Mesodermal cell (in vitro differentiated cells): ENCODE results near the gene JMJD1C.
"Not testable (repeated sequence)": the region's sequence is repeated elsewhere in the genome, so short reads cannot be mapped to it uniquely, and the experiment has no call there.

Source experiments
- H3K27ac ChIP-seq: 2 replicates; pipeline ENCODE4 v1.7.0; 2013; ENCODE audit warnings: mild to moderate bottlenecking, low read depth, low read length, moderate library complexity; ENCODE audit not compliant: severe bottlenecking
- H3K36me3 ChIP-seq: 2 replicates; pipeline ENCODE4 v1.7.1; 2013; ENCODE audit warnings: mild to moderate bottlenecking, low read length, moderate library complexity; ENCODE audit not compliant: control insufficient read depth, insufficient read depth
- H3K4me1 ChIP-seq: one replicate; pipeline ENCODE4 v1.7.1; 2013; ENCODE audit warnings: mild to moderate bottlenecking, low read length; ENCODE audit not compliant: insufficient read depth, control insufficient read depth, poor library complexity, severe bottlenecking
- H3K4me3 ChIP-seq: 2 replicates; pipeline ENCODE4 v1.7.0; 2013; ENCODE audit warnings: low read length, control low read depth, mild to moderate bottlenecking; ENCODE audit not compliant: insufficient read depth, poor library complexity, severe bottlenecking; ENCODE audit errors: extremely low read depth
- H3K9me3 ChIP-seq: 2 replicates; pipeline ENCODE4 v1.7.1; 2013; ENCODE audit warnings: mild to moderate bottlenecking, low read length, moderate library complexity; ENCODE audit not compliant: control insufficient read depth
- WGBS, 2 experiments: methylation state at CpG; one replicate each; pipeline ENCODE4 v1.1.5; 2013; ENCODE audit warnings: missing lambda C conversion rate in 2 of 2; ENCODE audit not compliant: insufficient coverage in 2 of 2; 5-methylcytosine and 5-hydroxymethylcytosine counted together

The JMJD1C gene

GRCh38 chr10:63382066-63382465 is 83.7 kb downstream of the JMJD1C start:
- Histone ChIP-seq H3K36me3 (peaks cover 10% of the 10 kb centered on the region), H3K4me1 (no peaks in the 10 kb centered on the region), H3K9me3 (no peaks in the 10 kb centered on the region), H3K27ac (no peak overlapping the region), H3K4me3 (no peak overlapping the region)
- WGBS, 2 experiments: no CpG with 5 or more reads among the region's 4 CpGs

DNA sequence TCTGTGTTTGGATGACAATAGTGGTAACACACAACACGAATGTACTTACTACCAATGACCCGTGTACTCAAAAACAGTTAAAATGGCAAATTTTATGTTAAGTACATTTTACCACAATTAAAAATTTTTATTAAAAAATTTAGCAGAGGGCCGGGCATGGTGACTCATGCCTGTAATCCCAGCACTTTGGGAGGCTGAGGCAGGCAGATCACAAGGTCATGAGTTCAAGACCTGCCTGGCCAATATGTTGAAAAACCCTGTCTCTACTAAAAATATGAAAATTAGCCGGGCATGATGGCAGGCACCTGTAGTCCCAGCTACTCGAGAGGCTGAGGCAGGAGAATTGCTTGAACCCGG is 88.5 kb downstream of the JMJD1C start:
- not testable (repeated sequence) for H3K4me3 ChIP-seq, H3K27ac ChIP-seq, H3K9me3 ChIP-seq, H3K4me1 ChIP-seq
- 96 to 98% methylated on average over 4 of the region's 6 CpGs for WGBS, 2 experiments
- H3K36me3 ChIP-seq: peaks cover 16% of the 10 kb centered on the region

DNA sequence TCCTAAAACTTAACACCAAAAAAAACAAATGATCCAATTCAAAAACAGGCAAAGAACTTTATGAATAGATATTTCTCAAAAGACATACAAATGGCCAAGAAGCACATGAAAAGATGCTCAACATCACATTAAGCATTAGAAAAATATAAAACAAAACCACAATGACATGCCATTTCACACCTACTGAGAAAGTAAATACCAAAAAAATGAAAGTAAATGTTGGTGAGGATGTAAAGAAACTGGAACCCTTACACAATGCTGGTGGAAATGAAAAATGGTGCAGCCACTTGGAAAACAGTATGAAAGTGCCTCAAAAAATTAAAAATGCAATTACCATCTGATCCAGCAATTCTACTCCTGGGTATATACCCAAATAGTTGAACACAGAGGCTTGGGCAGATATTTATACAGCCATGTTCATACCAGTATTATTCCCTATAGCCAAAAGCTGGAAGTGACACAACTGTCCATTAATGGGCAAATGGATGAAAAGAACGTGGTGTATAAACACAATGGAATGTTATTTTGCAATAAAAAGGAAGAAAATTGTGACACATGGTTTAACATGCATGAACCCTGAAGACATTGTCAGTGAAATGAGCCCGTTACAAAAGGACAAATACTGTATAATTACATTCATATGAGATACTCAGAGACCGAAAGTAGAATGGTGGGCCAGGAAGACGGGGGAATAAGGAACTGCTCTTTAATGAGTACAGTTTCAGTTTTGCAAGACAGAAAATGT is 89.0 kb downstream of the JMJD1C start:
- no peak overlapping the region for H3K4me3 ChIP-seq
- H3K9me3 ChIP-seq: no peaks in the 10 kb centered on the region
- WGBS, 2 experiments: 91 to 100% methylated on average over 1 to 4 of the region's 4 CpGs
- no peak overlapping the region for H3K27ac ChIP-seq
- no peaks in the 10 kb centered on the region for H3K4me1 ChIP-seq
- H3K36me3 ChIP-seq: peaks cover 16% of the 10 kb centered on the region

DNA sequence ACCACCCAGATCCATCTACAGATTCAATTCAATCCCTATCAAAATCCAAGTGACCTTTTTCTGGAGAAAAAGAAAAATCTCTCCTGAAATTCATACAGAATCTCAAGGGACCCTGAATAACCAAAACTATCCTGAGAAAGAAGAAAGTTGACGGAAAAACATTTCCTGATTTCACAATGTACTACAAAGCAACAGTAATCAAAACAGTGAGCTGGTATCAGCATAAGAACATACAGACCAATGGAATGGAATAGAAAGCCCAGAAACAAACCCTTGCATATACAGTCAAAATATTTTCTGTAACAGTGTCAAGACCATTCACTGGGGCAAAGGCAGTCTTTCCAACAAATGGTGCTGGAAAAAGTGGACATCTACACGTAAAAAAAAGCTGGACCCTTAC is 89.9 kb downstream of the JMJD1C start:
- 100% methylated on average over 1 of the region's 2 CpGs; no CpG with 5 or more reads in 1 of the 2 experiments for WGBS, 2 experiments
- Histone ChIP-seq H3K9me3 (no peaks in the 10 kb centered on the region), H3K27ac (no peak overlapping the region), H3K36me3 (peaks cover 16% of the 10 kb centered on the region), H3K4me3 (no peak overlapping the region), H3K4me1 (no peaks in the 10 kb centered on the region)

DNA sequence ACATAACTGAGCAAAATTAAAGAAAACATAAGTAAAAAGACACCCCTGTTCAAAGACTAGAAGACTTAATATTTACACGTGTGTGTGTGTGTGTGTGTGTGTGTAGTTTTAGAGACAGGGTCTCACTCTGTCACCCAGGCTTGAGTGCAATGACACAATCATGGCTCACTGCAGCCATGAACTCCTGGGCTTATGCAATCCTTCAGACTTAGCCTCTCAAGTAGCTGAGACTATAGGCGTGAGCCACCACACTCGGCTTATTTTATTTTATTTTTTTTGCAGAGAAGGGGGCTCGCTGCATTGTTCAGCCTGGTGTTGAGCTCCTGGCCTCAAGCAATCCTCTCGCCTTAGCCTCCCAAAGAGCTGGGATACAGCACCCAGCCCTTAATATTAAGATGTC is 90.3 kb downstream of the JMJD1C start:
- Histone ChIP-seq H3K36me3 (peaks cover 16% of the 10 kb centered on the region), H3K9me3 (no peaks in the 10 kb centered on the region), H3K4me3 (no peak overlapping the region), H3K4me1 (no peaks in the 10 kb centered on the region), H3K27ac (no peak overlapping the region)
- WGBS, 2 experiments: 97% methylated on average over 3 of the region's 5 CpGs; no CpG with 5 or more reads in 1 of the 2 experiments

GRCh38 chr10:63374991-63375390 is 90.8 kb downstream of the JMJD1C start:
- Histone ChIP-seq H3K9me3 (no peaks in the 10 kb centered on the region), H3K4me3 (no peak overlapping the region), H3K4me1 (no peaks in the 10 kb centered on the region), H3K36me3 (peaks cover 13% of the 10 kb centered on the region), H3K27ac (no peak overlapping the region)
- WGBS, 2 experiments: no CpG with 5 or more reads among the region's 1 CpG

GRCh38 chr10:63373176-63373575 is 92.6 kb downstream of the JMJD1C start:
- no peaks in the 10 kb centered on the region for H3K9me3 ChIP-seq
- H3K27ac ChIP-seq: no peak overlapping the region
- no peak overlapping the region for H3K4me3 ChIP-seq
- WGBS, 2 experiments: no CpG with 5 or more reads among the region's 3 CpGs
- peaks cover 16% of the 10 kb centered on the region for H3K36me3 ChIP-seq
- no peaks in the 10 kb centered on the region for H3K4me1 ChIP-seq

GRCh38 chr10:63369711-63370110 is 96.1 kb downstream of the JMJD1C start:
- Histone ChIP-seq H3K9me3 (no peaks in the 10 kb centered on the region), H3K36me3 (peaks cover 16% of the 10 kb centered on the region), H3K4me3 (no peak overlapping the region), H3K4me1 (no peaks in the 10 kb centered on the region), H3K27ac (no peak overlapping the region)
- WGBS, 2 experiments: 92 to 100% methylated on average over 1 to 2 of the region's 2 CpGs

GRCh38 chr10:63368365-63368764 is 97.4 kb downstream of the JMJD1C start:
- H3K27ac ChIP-seq: no peak overlapping the region
- H3K9me3 ChIP-seq: no peaks in the 10 kb centered on the region
- H3K4me1 ChIP-seq: no peaks in the 10 kb centered on the region
- H3K36me3 ChIP-seq: peaks cover 21% of the 10 kb centered on the region
- WGBS, 2 experiments: no CpG with 5 or more reads among the region's 4 CpGs
- no peak overlapping the region for H3K4me3 ChIP-seq

DNA sequence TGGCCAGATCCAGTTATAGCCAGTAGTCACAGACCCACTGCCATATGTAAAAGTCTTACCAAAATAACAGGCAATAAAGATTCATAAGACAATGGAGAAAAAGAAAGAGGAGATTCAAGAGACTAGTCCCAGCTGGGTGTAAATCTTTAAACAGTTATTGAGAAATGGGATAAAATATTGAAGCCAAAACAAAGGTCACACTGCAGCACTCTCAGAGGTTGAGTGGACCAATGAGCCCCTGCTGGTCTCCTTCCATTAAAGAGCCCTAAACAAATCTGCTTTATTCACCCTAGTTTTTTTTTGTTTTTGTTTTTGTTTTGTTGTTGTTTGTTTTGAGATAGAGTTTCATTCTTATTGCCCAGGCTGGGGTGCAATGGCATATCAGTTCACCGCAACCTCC is 98.8 kb downstream of the JMJD1C start:
- no peaks in the 10 kb centered on the region for H3K9me3 ChIP-seq
- H3K4me1 ChIP-seq: no peaks in the 10 kb centered on the region
- WGBS, 2 experiments: 100% methylated on average over 1 of the region's 1 CpG; no CpG with 5 or more reads in 1 of the 2 experiments
- H3K27ac ChIP-seq: no peak overlapping the region
- peaks cover 21% of the 10 kb centered on the region for H3K36me3 ChIP-seq
- H3K4me3 ChIP-seq: no peak overlapping the region

DNA sequence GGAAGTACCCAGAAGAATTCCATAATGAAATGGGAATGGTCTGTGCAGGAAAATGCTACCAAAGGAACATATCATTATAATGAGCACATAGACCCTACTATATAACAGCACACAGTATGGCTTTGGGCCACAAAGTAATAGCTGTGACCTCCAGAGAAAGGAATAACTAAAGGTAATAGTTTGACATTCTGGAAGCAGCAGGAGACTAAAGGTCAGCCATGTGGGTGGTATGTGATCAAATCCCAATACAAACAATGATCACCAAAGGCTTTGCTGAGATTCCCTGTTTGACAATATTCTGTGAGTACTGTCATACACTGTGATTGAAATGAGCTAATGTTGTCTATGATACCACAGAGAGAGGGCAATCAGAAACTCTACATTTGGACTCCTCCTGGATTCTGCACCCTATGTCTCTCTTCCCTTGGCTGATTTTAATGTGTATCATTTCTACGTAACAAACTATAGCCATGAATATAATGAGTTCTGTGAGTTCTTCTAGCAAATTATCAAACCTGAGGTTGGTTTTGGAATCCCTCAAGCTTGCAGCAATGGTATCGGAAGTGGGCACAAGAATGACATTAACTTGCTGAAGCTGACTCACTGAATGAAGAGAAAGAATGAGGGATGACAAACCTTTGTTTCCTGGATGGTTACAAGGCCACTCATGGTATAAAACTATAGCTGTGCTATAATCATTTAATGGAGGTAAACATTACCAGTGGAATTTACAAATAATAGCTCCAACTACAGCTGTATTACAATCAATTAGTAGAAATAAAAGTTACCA is 99.6 kb downstream of the JMJD1C start:
- Histone ChIP-seq H3K36me3 (peaks cover 21% of the 10 kb centered on the region), H3K27ac (no peak overlapping the region)
- WGBS, 2 experiments: 92 to 100% methylated on average over 1 of the region's 2 CpGs

More for the DNA sequence above, 99.6 kb downstream of the JMJD1C start:
- H3K9me3 ChIP-seq: no peaks in the 10 kb centered on the region
- no peaks in the 10 kb centered on the region for H3K4me1 ChIP-seq
- no peak overlapping the region for H3K4me3 ChIP-seq
